GM23248 (cell line): ENCODE results near the gene APC2.

Experiments
- EZH2 ChIP-seq: fragments of 200-600 bp; sonication (generic); IDR thresholded peaks from 2 replicates; pipeline ENCODE4 v1.6.1; 2018; ENCODE audit warnings: antibody characterized with exemption, mild to moderate bottlenecking; ENCODE audit not compliant: insufficient read depth, poor library complexity, severe bottlenecking
- EZH2phosphoT487 ChIP-seq: fragments of 200-600 bp; sonication (generic); IDR thresholded peaks from 2 replicates; pipeline ENCODE4 v1.6.1; 2018; ENCODE audit warnings: antibody characterized with exemption, moderate library complexity, mild to moderate bottlenecking, low read depth; ENCODE audit not compliant: insufficient read depth

DNA sequence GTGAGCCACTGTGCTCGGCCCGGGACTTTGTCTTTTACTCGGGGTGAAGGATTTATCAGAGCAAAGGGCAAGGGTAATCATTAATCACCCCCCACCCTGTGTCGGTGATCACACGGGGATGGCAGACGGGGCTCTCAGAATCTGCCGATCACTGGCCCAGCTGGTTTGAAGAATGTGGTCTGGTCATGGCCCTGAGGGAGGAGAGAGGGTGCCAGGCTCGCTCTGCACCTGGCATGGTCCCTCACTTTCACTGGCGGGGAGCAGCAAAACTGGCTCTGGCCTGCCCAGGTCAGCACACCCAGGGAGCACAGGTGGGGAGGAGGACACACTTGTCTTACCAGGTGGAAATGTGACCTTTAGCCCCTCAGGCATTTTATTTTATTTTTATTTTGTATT is 51.3 kb downstream of the APC2 start:
- TF ChIP-seq EZH2 (no peak), EZH2phosphoT487 (no peak)
